NCI-H69 (cell line): ENCODE data around the gene RPL32.
"Not testable (repeated sequence)": the region's sequence is repeated elsewhere in the genome, so short reads cannot be mapped to it uniquely, and the experiment has no call there.

Source experiments
- DNase-seq: peaks from one replicate; lab custom pipeline; 2025; lab: John Stamatoyannopoulos, UW

Gene RPL32

GRCh38 chr3:12808587-12808986, 32.8 kb downstream of the RPL32 start:
- DNase-seq, result no peak

- no peak for DNase-seq
These were observed 33.6 kb downstream of the RPL32 start for GRCh38 chr3:12807601-12808359.

DNA sequence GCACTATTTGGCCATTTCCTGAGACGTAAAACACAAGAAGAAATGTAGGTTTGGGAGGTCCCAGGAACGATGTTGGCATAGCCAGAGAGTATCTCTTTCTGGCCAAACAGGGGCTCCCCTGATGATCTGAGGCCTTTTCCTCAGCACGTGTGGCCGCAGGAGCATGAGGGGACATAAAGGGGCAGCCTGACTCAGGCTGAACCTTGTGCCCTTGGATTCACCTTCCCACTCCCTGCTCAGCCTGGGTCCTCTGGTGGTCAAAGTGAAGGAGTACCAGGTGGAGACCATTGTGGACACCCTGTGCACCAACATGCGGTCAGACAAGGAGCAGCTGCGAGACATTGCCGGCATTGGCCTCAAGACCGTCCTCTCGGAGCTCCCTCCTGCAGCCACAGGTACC, 34.3 kb downstream of the RPL32 start:
- no peak for DNase-seq

DNA sequence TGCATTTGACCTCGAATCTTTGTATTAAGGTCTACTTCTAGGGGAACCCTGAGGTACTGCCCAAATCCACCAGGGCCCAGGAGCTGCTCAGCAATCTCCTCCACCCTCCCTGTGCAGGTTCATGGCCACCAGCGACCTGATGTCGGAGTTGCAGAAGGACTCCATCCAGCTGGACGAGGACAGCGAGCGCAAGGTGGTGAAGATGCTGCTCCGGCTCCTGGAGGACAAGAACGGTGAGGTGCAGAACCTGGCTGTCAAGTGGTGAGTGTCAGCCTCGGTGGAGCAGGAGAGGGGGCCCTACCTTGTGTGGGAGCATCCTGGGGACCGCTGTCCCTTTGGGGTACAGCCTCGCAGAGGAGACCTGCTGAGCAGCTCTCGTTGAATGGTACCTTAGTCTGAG, 38.0 kb downstream of the RPL32 start:
- no peak for DNase-seq

DNA sequence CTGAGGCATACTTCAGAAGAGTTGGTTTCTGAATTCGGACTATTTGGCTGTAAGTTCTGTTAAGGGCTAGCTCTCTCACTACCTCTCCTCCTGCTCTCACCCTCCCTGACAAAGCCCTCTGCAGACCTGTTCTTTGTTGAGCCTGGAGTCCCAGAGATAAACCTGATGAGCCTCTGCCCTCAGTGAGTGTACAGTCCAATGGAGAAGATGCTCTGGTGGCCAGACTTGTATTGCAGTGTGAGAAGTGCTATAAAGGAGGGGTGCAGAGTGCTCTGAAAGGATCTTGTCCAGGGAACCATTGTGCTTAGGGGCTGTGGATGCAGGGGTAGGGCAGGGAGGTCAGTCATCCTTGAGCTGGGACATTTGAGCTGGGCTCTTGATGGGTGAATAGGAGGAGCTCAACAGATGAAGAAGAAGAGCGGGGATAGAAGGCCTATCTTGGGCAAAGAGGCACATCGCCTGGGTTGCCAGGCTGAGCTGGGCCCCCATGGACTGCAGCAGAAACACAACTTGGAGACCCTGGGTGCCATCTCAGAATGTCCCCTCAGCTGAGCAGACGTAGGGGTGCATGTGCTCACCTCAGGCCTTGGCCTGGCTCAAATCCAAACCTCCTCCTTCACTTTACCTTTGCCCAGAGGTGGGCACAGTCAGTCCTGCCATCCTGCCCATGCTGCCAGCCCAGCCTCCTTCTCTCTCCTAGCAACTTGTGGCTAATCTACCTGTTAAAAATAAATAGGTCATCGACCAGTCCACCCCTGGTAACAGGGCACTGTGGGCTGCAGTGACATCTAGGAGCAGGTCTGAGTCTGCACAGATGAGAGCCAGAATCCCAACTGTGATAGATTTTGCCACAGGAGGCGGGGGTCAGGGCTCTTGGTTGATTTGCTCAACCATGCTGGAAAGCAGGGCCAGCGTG, 41.6 kb downstream of the RPL32 start:
- DNase-seq, result no peak

- DNase-seq, result no peak
These were observed 42.7 kb downstream of the RPL32 start for GRCh38 chr3:12798559-12799179.

DNA sequence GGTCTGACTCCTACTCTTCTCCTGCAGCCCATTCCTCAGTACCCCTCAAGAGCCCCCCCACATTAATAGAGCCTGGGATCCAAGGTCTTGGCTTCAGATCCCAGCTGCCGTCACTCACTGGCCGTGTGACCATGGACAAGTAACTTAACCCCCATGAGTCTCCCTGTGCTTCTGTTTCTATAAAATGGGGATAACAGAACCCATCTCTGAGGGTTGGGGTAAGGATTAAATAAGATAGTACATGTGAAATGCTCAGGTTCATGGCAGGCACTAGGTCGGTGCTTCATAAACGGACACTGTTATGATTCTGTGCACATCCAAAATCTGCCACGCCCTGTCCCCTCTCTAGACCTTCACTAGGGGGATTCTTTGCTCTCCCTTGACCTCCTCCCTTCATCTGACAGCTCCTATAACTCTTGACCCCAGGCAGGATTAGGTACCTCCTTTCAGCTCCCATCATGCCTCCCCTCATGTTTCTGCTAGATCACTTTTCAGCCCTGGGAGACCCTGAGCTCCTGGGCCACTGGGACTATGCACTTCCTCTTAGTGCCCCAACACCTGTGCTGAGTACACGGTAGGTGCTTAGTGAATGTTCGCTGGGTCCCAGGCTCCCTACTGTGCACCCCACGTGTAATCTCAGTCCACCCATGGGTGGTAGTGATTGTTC, 43.3 kb downstream of the RPL32 start:
- DNase-seq, result peak; percentile 5

DNA sequence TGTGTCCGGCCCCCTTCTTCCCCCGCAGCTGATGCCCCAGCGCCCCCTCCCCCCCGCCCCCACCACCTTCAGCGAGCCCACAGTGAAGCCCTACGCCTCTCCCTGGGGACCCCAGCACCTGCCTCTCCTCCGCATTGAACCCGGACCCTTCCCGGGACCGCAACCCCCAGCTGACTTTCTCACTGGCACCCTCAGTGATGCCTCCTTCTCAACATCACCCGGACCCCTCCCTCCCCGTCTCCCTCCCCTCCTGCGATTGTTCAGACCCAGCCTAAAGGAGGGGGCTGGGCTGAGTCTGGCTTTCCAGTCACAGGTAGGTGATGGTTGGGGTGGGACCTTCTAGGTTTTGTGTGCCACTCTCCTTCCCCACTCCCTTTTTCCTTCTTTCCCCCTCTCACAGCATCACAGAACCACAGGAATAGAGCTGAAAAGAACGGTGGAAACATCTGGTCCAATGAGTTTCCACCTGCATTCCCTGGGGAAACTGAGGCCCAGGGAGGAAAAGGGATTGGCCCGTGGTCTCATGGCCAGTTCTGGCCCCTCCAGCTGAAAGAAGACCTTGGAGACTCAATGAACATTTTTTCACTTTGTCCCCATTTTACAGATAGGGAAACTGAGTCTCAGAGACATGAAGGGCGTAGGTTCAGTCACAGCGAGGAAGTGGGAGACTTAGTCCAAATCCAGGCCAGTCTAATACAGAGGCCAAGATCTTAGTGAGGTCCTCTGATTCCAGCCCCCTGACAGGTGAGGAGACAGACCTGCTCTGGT, 44.1 kb downstream of the RPL32 start:
- peak; percentile 43 for DNase-seq

GRCh38 chr3:12796171-12797123, 44.9 kb downstream of the RPL32 start, which contains the start of gene CAND2:
CAND2 (plus strand) TSS chr3:12796680; CDS start chr3:12796721, 41 bp downstream.
- DNase-seq, result peak; percentile 74

DNA sequence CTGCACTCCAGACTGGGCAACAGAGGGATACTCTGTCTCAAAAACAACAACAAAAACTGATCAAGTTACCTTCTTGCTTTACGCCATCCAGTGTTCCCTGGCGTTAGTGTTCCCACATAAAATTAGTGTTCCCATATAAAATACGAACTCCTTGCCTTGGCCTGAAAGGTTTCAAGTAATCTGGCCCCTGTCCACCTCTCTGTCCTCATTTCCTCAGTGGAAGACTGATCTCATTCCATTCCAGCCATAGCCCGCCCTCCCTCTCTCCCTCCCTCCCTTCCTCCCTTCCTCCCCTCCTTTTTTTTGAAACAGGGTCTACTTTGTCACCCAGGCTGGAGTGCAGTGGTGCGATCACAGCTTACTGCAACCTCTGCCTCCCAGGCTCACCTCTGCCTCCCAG, 47.7 kb downstream of the RPL32 start:
- no peak for DNase-seq

- DNase-seq, result no peak
These were observed 49.9 kb downstream of the RPL32 start for GRCh38 chr3:12791430-12791829.

GRCh38 chr3:12787967-12788690, 53.2 kb downstream of the RPL32 start:
- not testable (repeated sequence) for DNase-seq

DNA sequence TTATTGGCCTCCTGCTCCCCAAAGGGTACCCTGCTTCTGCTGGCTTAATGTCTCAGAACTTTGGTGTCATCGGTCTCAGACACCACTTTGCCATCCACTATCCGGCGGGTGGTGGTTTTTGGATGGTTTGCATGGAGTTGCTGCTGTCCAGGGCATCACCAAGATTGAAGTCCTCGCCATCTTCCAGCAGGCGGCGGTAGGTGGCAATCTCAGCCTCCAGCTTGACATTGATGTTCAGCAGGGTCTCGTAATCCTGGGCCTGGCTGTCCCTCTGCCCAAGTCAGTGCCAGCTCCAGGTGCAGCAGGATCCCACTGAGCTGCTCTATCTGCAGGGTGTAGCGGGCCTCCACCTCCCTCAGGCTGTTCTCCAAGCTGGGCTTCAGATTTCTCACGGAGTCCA, 54.0 kb downstream of the RPL32 start:
- DNase-seq, result peak; percentile 20

- no peak for DNase-seq
These were observed 56.3 kb downstream of the RPL32 start for GRCh38 chr3:12785096-12785495.
